Ovary (tissue), 9 donors: Measurements from ENCODE around the gene KCNG2. TPM values are rescaled to one million over a fixed set of nuclear protein-coding genes. Genes with fewer than 3 reads are reported as not detected.
A peak's percentile ranks its signal among the peaks of the same experiment; 100 is the strongest.

Experiments
- DNase-seq, 5 donors: peaks; one replicate each; pipeline ENCODE4 v3.0.0-alpha.2; 2019 to 2020
- H3K27ac ChIP-seq, 2 donors: fragments of 200-600 bp; one replicate each; pipeline versions ENCODE4 v1.5.1 to v1.8.0; 2019 to 2022
- H3K27me3 ChIP-seq: fragments of 200-600 bp; one replicate; pipeline ENCODE4 v1.8.0; 2022
- H3K36me3 ChIP-seq: fragments of 200-600 bp; sonication (generic); one replicate; pipeline ENCODE4 v1.5.1; 2019
- H3K4me1 ChIP-seq: one replicate; pipeline ENCODE4 v1.8.1; 2013; ENCODE audit warnings: mild to moderate bottlenecking, moderate library complexity; ENCODE audit not compliant: insufficient read depth
- H3K4me3 ChIP-seq: fragments of 200-600 bp; sonication (generic); one replicate; pipeline ENCODE4 v1.5.1; 2017
- H3K9me3 ChIP-seq, 2 donors: fragments of 200-600 bp in 1 of 2; sonication (generic) in 1 of 2; one replicate each; pipeline versions ENCODE4 v1.5.1 to v1.8.1; 2013 to 2019; ENCODE audit warnings: mild to moderate bottlenecking in 1 of 2, moderate library complexity in 1 of 2
- CTCF ChIP-seq, 3 donors: fragments of 450-650 bp in 2 of 3; fragments of 200-600 bp in 1 of 3; IDR thresholded peaks; one replicate each; pipeline versions ENCODE4 v1.5.1 to v1.8.0; 2016 to 2022; ENCODE audit warnings: antibody characterized with exemption in 3 of 3, mild to moderate bottlenecking in 1 of 3
- EP300 ChIP-seq: sonication (generic); formaldehyde crosslinking; IDR thresholded peaks from one replicate; pipeline ENCODE4 v1.6.1; 2017; ENCODE audit warnings: antibody characterized with exemption
- POLR2A ChIP-seq: fragments of 450-650 bp; IDR thresholded peaks from one replicate; pipeline ENCODE4 v1.6.1; 2017; ENCODE audit warnings: antibody characterized with exemption, mild to moderate bottlenecking, moderate library complexity
- WGBS, 3 donors: extraction: QIAGEN DNeasy Blood & Tissue Kit in 1 of 3; methylation state at CpG; one replicate each; pipeline versions ENCODE4 v1.1.5 to v1.1.7; 2013 to 2017; 5-methylcytosine and 5-hydroxymethylcytosine counted together
- intact Hi-C, 4 donors: fragments of 100-400 bp; cut with DNase I; formaldehyde crosslinking; loops; one replicate each; pipeline versions ENCODE4 v1.11.0 to v1.15.1; 2022 to 2023
- polyA plus RNA-seq, 2 donors: library from polyadenylated mRNA; stranded (reverse); fragments of 200-250 nt in 1 of 2; fragments of 350-450 nt in 1 of 2; fragmentation: Illumina TruSeq in 1 of 2; extraction: RNeasy Lipid Tissue Mini Kit (QIAGEN cat#74804) in 1 of 2; gene quantifications; one replicate each; pipeline ENCODE4 v1.2.3, GENCODE V29; 2013 to 2014
- total RNA-seq, 7 donors: library from RNA; depleted of rRNA in 2 of 7; stranded (reverse); fragments of >200 nt in 2 of 7; fragmentation: NEBNext Ultra II Directional in 3 of 7; extraction: Animal tissue kit (Norgen Biotek cat#: 25700) in 3 of 7; gene quantifications; one replicate each; pipeline versions ENCODE4 v1.1.0 to v1.2.4, GENCODE V29; 2016 to 2023
- donor health status: DM: no; HTN: no; CAD: no; lungs with moderate emphysema.
- donor health status: DM: no; HTN: no; CAD: no.
- donor health status: Bipolar disorder and iron deficiency.
- donor health status: DM: yes; HTN: yes; CAD: no.
- donor health status: DM: no; HTN: no; CAD: no.
- donor health status: DM: yes; HTN: yes; CAD: no.

The KCNG2 gene
- total and polyA plus RNA-seq, 9 donors = 0.10 to 0.80 (median 0.21) TPM; not detected in 3

GRCh38 chr18:79869591-79870300, 72.0 kb downstream of the KCNG2 start:
- DNase-seq = no peak

GRCh38 chr18:79870301-79871025, 72.7 kb downstream of the KCNG2 start:
- Histone ChIP-seq H3K36me3 (no peaks in the 10 kb centered on the region), H3K27ac (no peak overlapping the region), H3K4me1 (no peaks in the 10 kb centered on the region), H3K9me3 (no peaks in the 10 kb centered on the region), H3K27me3 (no peaks in the 10 kb centered on the region), H3K4me3 (no peak overlapping the region)
- WGBS, 3 donors = 76 to 81% (median 81%) methylated on average over 19 of the region's 19 CpGs
- TF ChIP-seq EP300 (no peak), POLR2A (no peak), CTCF (IDR thresholded peaks at IDR 0.05) (no peak)
- peak in 1 of 5 donors; percentile 19 for DNase-seq
- intact Hi-C loops = no loop called here

More at GRCh38 chr18:79869591-79870300, 72.0 kb downstream of the KCNG2 start:
- Histone ChIP-seq H3K4me1 (no peaks in the 10 kb centered on the region), H3K27me3 (no peaks in the 10 kb centered on the region), H3K36me3 (no peaks in the 10 kb centered on the region), H3K27ac (no peak overlapping the region), H3K4me3 (no peak overlapping the region), H3K9me3 (no peaks in the 10 kb centered on the region)
- intact Hi-C loops = no loop called here
- TF ChIP-seq POLR2A (no peak), CTCF (IDR thresholded peaks at IDR 0.05) (no peak), EP300 (no peak)
- WGBS, 3 donors = 86 to 88% (median 86%) methylated on average over 32 of the region's 32 CpGs

- no peak overlapping the region for H3K4me3 ChIP-seq
- no peaks in the 10 kb centered on the region for H3K9me3 ChIP-seq
- no peak overlapping the region for H3K27ac ChIP-seq
- H3K27me3 ChIP-seq = no peaks in the 10 kb centered on the region
- H3K4me1 ChIP-seq = no peaks in the 10 kb centered on the region
- TF ChIP-seq EP300 = no peak
- no peak for TF ChIP-seq POLR2A
- TF ChIP-seq CTCF (IDR thresholded peaks at IDR 0.05) = no peak
- no peaks in the 10 kb centered on the region for H3K36me3 ChIP-seq
- intact Hi-C loops = no loop called here
- peak in 1 of 5 donors; percentile 19 for DNase-seq
- WGBS, 3 donors = 86% methylated on average over 17 of the region's 17 CpGs
Measured at GRCh38 chr18:79871026-79871390, 73.3 kb downstream of the KCNG2 start.

DNA sequence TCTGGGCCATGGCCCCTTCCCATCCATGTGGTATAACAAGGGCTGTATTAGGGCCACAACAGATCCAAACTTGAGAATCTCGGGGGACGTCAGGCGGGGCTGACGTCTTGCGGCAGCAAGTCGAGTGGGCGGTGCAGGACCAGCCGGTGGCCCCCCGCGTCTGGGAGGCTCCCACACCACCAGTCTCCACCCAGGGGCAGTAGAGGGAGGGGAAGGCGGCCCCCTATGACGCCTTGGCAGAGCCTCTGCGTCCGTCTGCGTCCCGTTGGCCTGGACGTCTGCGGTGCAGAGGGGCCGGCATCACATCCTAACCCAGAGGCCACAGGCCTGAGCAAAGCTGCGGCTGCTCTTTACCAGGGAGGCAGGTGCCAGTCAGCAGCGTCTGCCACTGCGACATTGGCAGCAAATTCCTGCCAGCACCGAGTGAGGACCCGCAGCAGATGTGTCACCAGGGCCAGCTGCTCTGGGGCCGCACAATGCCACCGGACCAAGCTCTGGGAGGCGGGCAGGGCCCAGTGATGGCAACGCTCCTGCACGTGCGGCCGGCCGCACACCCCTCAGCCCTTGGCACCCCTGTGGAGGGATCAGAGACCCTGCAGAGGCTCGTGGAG, 73.8 kb downstream of the KCNG2 start:
- no peak overlapping the region for H3K27ac ChIP-seq
- H3K4me3 ChIP-seq = no peak overlapping the region
- no peaks in the 10 kb centered on the region for H3K27me3 ChIP-seq
- DNase-seq = peak in 2 of 5 donors; percentile 6 to 20
- intact Hi-C loops = no loop called here
- TF ChIP-seq EP300 (no peak), CTCF (IDR thresholded peaks at IDR 0.05) (no peak), POLR2A (no peak)
- H3K36me3 ChIP-seq = no peaks in the 10 kb centered on the region
- H3K4me1 ChIP-seq = no peaks in the 10 kb centered on the region
- H3K9me3 ChIP-seq = no peaks in the 10 kb centered on the region
- WGBS, 3 donors = 73 to 79% (median 75%) methylated on average over 31 to 33 of the region's 33 CpGs
